Measurements from ENCODE around the gene ZG16. TPM values are rescaled to one million over a fixed set of nuclear protein-coding genes. Genes with fewer than 3 reads are reported as not detected.
"Not testable (repeated sequence)": the region's sequence is repeated elsewhere in the genome, so short reads cannot be mapped to it uniquely, and the experiment has no call there.

Gene ZG16
- total RNA-seq, 1 donor = not detected

DNA sequence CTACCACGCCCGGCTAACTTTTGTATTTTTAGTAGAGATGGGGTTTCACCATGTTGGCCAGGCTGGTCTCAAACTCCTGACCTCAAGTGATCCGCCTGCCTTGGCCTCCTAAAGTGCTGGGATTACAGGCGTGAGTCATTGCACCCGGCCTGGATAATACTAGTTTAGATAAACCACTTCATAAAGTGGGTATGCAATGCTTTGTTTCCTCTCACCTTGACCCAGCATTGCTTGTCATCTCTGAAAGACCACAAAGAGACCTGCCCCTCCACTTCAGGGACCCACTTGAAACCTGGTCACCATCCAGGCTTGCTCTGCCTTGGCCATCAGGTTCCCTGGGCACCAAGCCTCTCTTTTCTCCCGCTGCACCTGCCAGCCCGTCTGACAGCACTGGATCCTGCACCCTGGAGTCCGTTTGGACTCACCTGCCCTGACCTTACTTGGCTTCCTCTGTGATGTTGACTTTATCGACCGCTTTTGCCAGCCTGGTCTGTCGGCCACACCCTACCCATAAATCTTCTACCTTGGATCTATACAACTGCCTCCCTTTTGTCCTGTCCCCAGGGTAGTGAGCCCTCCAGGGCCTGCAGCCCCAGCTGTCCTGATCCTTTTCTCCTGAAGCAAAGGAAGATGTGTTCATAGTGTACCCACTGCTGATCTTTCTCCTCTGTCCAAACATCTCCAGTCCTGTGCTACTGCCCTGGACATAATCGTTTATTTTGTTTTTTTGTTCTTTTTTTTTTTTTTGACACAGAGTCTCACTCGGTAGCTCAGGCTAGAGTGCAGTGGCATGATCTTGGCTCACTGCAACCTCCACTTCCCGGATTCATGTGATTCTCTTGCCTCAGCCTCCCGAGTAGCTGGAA is 12.7 kb upstream of the ZG16 start:
- no peak overlapping the region for H3K4me3 ChIP-seq (ENCODE audit: low read length)

DNA sequence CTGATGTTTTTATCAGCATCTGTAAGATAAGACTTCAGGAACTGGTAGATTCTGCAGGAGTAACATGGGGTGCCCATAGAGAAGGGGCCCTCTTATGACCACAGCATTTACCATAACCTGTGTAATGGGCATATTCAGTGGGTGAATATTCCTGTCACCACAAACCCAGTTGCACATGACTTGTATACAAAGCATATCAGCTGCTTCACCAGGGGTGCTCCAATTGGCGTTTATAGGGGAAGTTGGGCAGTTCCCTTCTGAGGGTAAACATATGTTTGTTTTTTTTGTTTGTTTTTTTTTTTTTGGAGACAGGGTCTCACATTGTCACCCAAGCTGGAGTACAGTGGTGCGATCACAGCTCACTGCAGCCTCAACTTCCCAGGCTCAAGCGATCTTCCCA is 11.5 kb upstream of the ZG16 start:
- Histone ChIP-seq H3K4me3 (ENCODE audit: low read length) (no peak overlapping the region), H3K9me3 (ENCODE audit: low read depth, low read length) (no peaks in the 10 kb centered on the region), H3K27me3 (ENCODE audit: insufficient read depth, low read length) (no peaks in the 10 kb centered on the region), H3K4me1 (ENCODE audit: insufficient read depth, low read length) (peaks cover 10% of the 10 kb centered on the region)

More for the DNA sequence above, 12.7 kb upstream of the ZG16 start:
- no peaks in the 10 kb centered on the region for H3K9me3 ChIP-seq (ENCODE audit: low read depth, low read length)
- no peaks in the 10 kb centered on the region for H3K27me3 ChIP-seq (ENCODE audit: insufficient read depth, low read length)
- peaks cover 3% of the 10 kb centered on the region for H3K4me1 ChIP-seq (ENCODE audit: insufficient read depth, low read length)

DNA sequence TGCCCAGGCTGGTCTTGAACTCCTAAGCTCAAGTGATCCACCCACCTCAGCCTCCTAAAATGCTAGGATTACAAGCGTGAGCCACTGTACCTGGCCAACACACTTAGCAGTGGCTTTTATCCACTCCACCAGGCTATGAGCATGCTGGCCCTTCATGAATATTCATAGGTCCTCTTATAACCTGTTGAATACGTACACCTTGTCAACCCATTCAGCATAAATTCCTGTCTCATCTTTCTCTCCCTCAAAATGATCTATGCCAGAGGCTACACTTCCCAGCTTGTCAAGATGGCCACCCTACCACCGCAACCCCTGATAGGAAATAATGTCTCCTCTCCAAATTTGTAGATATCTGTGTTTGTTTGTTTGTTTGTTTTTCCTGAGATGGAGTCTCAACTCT is 11.0 kb upstream of the ZG16 start:
- Histone ChIP-seq H3K27me3 (ENCODE audit: insufficient read depth, low read length) (no peaks in the 10 kb centered on the region), H3K9me3 (ENCODE audit: low read depth, low read length) (no peaks in the 10 kb centered on the region), H3K4me1 (ENCODE audit: insufficient read depth, low read length) (peaks cover 11% of the 10 kb centered on the region), H3K4me3 (ENCODE audit: low read length) (no peak overlapping the region)

DNA sequence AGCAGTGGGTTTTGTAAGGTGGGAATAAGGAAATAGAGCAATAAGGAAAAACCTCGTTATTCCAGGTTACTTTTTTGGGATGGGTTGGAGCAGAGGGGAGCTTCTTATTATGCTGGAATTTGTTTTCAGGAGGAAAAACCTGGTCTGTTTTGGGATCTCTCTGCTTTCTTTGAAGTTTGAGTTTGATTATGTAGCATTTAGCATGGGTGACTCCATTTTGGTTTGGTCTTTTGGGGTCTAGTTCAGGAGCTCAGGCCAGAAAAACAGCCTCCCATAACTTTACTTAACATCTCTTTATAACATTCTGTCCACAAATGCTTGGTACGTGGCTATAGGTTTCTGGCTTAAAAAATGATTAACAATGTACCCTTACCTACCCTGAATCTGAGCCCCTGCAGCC is 8.5 kb upstream of the ZG16 start:
- Histone ChIP-seq H3K4me1 (ENCODE audit: insufficient read depth, low read length) (peaks cover 19% of the 10 kb centered on the region), H3K27me3 (ENCODE audit: insufficient read depth, low read length) (no peaks in the 10 kb centered on the region), H3K4me3 (ENCODE audit: low read length) (no peak overlapping the region), H3K9me3 (ENCODE audit: low read depth, low read length) (no peaks in the 10 kb centered on the region)

DNA sequence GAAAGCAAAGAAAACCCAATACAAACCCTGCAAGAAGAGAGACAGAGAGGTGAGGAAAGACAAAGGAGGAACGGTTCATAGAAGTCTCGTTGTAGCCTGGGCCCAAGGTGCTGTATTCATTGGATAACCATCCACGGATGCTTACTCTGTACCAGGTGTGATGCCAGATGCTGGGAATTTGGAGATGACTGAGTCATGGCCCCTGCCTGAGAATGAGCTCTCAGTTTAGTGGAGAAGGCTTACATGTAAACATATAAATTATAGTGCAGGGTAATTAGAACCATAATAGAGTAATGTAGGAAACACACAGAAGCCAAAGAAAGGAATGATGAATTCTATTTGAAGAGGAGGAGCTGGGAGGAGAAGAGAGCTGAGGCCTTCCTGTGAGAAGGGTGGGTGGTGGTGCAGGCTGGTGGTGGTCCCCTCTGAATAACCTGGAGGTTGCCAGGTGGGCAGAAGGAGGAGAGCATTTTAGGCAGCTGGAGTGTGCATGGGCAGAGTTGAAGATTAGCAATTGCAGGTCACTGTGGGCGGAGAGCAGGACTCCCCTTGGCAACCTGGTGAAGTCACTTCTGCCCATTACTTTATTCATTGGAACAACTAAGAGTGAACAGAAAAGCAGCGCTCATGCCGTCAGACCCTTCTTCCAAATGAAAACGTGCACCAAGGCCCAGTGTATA is 7.7 kb upstream of the ZG16 start:
- Histone ChIP-seq H3K4me1 (ENCODE audit: insufficient read depth, low read length) (peaks cover 19% of the 10 kb centered on the region), H3K27me3 (ENCODE audit: insufficient read depth, low read length) (no peaks in the 10 kb centered on the region), H3K4me3 (ENCODE audit: low read length) (no peak overlapping the region), H3K9me3 (ENCODE audit: low read depth, low read length) (no peaks in the 10 kb centered on the region)

DNA sequence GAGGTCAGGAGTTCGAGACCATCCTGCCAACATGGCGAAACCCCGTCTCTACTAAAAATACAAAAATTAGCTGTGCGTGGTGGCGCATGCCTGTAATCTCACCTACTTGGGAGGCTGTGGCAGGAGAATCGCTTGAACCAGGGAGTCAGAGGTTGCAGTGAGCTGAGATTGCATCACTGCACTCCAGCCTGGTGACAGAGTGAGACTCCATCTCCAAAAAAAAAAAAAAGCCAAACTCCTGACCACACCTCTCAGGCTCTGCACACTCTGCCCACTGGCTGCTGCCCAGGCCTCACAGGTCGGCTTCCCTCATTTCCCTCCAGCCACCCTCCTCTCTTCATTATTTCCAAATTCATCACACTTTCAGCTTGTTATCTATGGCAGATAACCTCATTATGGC is 5.7 kb upstream of the ZG16 start:
- H3K27me3 ChIP-seq (ENCODE audit: insufficient read depth, low read length); H3K9me3 ChIP-seq (ENCODE audit: low read depth, low read length): not testable (repeated sequence)
- peaks cover 19% of the 10 kb centered on the region for H3K4me1 ChIP-seq (ENCODE audit: insufficient read depth, low read length)

DNA sequence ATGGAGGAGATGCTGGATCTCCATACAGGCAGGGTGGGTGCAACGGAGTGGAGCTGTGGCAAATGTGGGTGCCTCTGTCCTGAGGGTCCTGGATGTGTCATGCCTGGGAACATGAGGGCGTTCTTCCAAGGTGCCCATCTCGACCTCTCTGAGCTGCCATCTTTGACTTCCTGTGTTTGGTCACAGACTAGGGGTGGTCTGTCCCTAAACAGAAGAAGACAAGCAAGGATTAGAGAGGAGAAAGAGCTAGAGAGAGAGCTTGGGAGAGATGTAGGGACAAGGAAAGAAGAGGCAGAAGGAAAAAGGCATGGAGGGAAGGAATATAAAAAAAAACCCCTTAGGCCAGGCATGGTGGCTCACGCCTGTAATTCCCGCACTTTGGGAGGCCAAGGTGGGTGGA is 3.3 kb upstream of the ZG16 start:
- no peak overlapping the region for H3K4me3 ChIP-seq (ENCODE audit: low read length)
- H3K9me3 ChIP-seq (ENCODE audit: low read depth, low read length) = no peaks in the 10 kb centered on the region
- H3K27me3 ChIP-seq (ENCODE audit: insufficient read depth, low read length) = no peaks in the 10 kb centered on the region
- H3K4me1 ChIP-seq (ENCODE audit: insufficient read depth, low read length) = peaks cover 19% of the 10 kb centered on the region

More for the DNA sequence above, 5.7 kb upstream of the ZG16 start:
- H3K4me3 ChIP-seq (ENCODE audit: low read length) = not testable (repeated sequence)

DNA sequence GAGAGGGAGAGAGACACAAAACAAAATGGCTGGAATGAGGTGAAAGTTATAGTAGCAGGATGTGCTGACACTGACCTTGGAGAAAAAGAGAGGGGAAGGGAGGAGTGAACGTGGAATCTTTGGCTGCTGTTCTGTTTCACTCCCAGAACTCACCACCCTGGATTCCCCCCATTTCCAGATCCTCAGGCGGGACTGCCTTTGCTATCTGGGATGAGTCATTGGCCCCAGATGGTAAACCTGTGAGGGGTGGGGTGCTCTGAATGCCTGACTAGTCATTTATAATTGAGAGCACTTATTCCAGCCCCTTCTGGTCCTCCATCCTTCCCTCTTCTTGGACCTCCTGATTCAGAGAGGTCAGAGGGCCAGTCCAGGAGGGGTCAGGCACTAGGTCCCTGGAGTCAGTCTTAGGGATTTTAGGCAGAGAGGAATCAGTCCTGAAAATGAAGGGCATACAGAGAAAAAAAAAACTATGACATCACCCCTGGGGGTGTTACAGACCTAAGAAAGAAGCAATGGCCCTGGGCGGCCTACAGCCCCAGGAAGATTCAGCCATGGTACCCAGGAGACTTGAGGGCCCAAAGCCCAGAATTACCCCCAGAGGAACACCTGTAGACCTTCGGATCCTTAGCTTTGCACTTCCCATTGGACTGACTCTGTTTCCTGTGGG is 2.2 kb upstream of the ZG16 start:
- Histone ChIP-seq H3K4me1 (ENCODE audit: insufficient read depth, low read length) (peaks cover 14% of the 10 kb centered on the region), H3K4me3 (ENCODE audit: low read length) (no peak overlapping the region), H3K27me3 (ENCODE audit: insufficient read depth, low read length) (no peaks in the 10 kb centered on the region), H3K9me3 (ENCODE audit: low read depth, low read length) (no peaks in the 10 kb centered on the region)

DNA sequence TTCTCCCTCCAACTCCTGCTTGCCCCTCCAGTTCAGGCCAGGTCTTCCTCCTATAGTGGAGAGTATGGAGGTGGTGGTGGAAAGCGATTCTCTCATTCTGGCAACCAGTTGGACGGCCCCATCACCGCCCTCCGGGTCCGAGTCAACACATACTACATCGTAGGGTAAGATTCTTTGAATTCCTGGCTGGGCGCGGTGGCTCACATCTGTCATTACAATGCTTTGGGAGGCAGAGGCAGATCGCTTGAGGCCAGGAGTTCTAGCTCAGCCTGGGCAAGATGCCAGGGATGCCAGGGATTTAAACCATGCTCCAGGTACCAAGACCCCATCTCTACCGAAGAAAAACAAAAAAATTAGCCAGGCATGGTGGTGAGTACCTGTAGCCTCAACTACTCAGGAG is 1.4 kb downstream of the ZG16 start:
- Histone ChIP-seq H3K9me3 (ENCODE audit: low read depth, low read length) (no peaks in the 10 kb centered on the region), H3K4me3 (ENCODE audit: low read length) (no peak overlapping the region), H3K27me3 (ENCODE audit: insufficient read depth, low read length) (no peaks in the 10 kb centered on the region), H3K4me1 (ENCODE audit: insufficient read depth, low read length) (no peaks in the 10 kb centered on the region)

DNA sequence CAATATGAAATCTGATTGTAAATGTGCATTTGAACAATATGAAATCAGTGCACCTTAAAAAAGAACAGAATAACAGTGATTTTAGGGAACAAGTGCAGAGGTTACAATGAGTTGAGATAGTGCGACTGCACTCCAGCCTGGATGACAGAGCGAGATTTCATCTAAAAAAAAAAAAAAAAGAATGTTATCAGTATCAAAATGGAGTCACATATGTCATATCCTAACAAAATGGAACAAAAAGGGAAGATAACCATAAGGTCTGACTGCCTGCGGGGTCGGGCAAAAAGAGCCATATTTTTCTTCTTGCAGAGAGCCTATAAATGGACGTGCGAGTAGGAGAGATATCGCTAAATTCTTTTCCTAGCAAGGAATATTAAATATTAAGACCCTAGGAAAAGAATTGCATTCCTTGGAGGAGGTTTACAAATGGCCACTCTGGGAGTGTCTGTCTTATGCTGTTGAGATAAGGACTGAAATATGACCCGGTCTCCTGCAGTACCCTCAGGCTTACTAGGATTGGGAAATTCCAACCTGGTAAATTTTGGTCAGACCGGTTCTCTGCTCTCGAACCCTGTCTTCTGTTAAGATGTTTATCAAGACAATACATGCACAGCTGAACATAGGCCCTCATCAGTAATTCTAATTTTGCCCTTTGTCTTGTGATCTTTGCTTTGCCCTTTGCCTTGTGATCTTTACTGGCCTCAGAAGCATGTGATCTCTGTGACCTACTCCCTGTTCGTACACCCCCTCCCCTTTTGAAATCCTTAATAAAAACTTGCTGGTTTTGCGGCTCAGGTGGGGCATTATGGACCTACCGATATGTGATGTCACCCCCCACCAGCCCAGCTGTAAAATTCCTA is 5.3 kb downstream of the ZG16 start:
- not testable (repeated sequence) for H3K4me3 ChIP-seq (ENCODE audit: low read length); H3K27me3 ChIP-seq (ENCODE audit: insufficient read depth, low read length); H3K9me3 ChIP-seq (ENCODE audit: low read depth, low read length)
- peaks cover 12% of the 10 kb centered on the region for H3K4me1 ChIP-seq (ENCODE audit: insufficient read depth, low read length)

DNA sequence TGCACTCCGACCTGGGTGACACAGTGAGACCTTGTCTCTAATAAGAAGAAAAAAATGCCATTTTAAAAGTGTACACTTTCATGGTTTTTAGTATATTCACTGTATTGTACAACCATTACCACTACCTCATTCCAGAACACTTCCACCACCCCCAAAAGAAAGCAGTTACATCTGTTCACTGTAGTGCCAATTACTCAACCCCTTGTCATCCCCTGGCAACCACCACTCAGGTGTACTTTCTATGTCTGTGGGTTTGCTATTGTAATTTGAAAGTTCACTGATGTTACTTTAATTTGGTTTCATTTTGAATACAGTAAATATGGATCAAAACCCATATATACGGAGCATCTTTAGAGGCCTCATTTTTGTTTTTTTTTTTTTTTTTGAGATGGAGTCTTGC is 6.1 kb downstream of the ZG16 start:
- no peaks in the 10 kb centered on the region for H3K9me3 ChIP-seq (ENCODE audit: low read depth, low read length)

DNA sequence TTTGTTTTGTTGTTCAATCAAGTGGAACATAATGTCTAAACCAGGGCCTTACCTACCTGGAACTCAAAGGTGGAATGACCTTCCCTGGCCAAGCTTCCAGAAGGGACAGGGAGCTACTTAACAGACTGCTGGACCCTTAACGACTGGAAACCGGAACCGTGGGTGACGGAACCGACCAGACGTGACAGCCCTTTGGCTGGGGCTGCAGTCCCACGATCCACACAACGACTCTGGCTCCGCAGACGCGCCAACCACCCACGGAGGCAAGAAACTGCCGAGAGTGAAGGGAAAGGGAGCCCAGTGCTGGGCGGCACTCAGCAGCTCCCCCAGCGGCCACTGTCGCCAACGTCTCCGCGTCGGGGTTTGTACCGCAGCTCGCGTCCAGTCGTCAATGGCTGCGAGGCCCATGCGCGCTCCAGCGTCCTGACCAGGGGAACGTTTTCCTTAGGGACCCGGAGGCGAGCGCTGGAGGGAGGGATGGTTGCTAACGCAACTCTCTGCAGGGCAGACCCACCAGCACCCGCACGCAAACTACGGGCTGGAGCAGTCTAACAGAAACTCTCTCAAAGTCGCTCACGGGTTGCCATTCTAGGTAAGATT is 6.9 kb downstream of the ZG16 start:
- Histone ChIP-seq H3K4me1 (ENCODE audit: insufficient read depth, low read length) (peaks cover 18% of the 10 kb centered on the region), H3K4me3 (ENCODE audit: low read length) (no peak overlapping the region), H3K9me3 (ENCODE audit: low read depth, low read length) (no peaks in the 10 kb centered on the region), H3K27me3 (ENCODE audit: insufficient read depth, low read length) (no peaks in the 10 kb centered on the region)

More for the DNA sequence above, 6.1 kb downstream of the ZG16 start:
- Histone ChIP-seq H3K27me3 (ENCODE audit: insufficient read depth, low read length) (no peaks in the 10 kb centered on the region), H3K4me3 (ENCODE audit: low read length) (no peak overlapping the region), H3K4me1 (ENCODE audit: insufficient read depth, low read length) (peaks cover 12% of the 10 kb centered on the region)

DNA sequence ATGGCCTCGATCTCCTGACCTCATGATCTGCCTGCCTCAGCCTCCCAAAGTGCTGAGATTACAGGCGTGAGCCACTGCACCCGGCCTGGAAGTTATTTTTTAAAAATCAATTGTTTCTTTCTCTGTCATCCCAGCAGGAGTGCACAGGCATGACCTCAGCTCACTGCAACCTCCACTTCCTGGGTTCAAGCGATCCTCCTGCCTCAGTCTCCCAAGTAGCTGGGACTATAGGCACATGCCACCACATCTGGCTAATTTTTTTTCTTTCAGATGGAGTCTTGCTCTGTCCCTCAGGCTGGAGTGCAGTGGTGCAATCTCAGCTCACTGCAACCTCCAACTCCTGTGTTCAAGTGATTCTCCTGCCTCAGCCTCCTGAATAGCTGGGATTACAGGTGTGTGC is 9.1 kb downstream of the ZG16 start:
- not testable (repeated sequence) for H3K9me3 ChIP-seq (ENCODE audit: low read depth, low read length); H3K4me3 ChIP-seq (ENCODE audit: low read length); H3K27me3 ChIP-seq (ENCODE audit: insufficient read depth, low read length)
- H3K4me1 ChIP-seq (ENCODE audit: insufficient read depth, low read length) = peaks cover 32% of the 10 kb centered on the region

DNA sequence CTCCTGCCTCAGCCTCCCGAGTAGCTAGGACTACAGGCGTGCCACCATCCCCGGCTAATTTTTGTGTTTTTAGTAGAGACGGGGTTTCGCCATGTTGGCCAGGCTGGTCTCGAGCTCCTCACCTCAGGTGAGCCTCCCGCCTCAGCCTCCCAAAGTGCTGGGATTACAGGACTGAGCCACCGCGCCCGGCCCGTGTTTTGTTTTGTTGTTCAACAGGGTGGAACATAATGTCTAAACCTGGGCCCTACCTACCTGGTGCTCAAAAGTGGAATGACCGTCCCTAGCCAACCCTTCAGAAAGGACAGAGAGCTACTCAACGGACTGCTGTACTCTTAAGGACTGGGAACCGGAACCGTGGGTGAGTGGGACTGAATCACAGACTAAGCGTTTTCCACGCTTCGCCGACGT is 11.7 kb downstream of the ZG16 start:
- peak overlapping the region; percentile 42 for H3K4me3 ChIP-seq (ENCODE audit: low read length)
- H3K9me3 ChIP-seq (ENCODE audit: low read depth, low read length) = no peaks in the 10 kb centered on the region
- H3K4me1 ChIP-seq (ENCODE audit: insufficient read depth, low read length) = peaks cover 50% of the 10 kb centered on the region
- H3K27me3 ChIP-seq (ENCODE audit: insufficient read depth, low read length) = no peaks in the 10 kb centered on the region
